H1 (cell line): ENCODE results near the gene CDH2. TPM values are rescaled to one million over a fixed set of nuclear protein-coding genes. Genes with fewer than 3 reads are reported as not detected.

Source experiments
- CTCF ChIA-PET: fragments of 300-600 bp; sonication (Branson Sonifier 250); formaldehyde crosslinking; loops from one replicate; lab custom pipeline; 2021; ENCODE audit not compliant: partially characterized antibody; lab: Charles Lee
- POLR2A ChIA-PET: fragments of 300-600 bp; sonication (Branson Sonifier 250); formaldehyde crosslinking; loops from one replicate; lab custom pipeline; 2021; ENCODE audit warnings: inconsistent platforms; ENCODE audit not compliant: partially characterized antibody; lab: Charles Lee
- DNase-seq, 2 experiments: peaks; one replicate each; pipeline versions ENCODE4 v3.0.0 to v3.0.0-alpha.2; 2010 to 2022; ENCODE audit warnings: low spot score in 2 of 2, low read depth in 1 of 2, mixed read lengths in 1 of 2
- FAIRE-seq: peaks from 2 replicates; lab custom pipeline; 2011; peaks lifted over from hg19 to GRCh38; lab: Jason Lieb, UNC
- H2AFZ ChIP-seq: 2 replicates; pipeline ENCODE4 v1.8.1; 2012; ENCODE audit warnings: low read length, inconsistent platforms
- H2AK5ac ChIP-seq: 2 replicates; pipeline ENCODE4 v1.6.1; 2013; ENCODE audit warnings: low read depth, low read length
- H2BK120ac ChIP-seq: replicated peaks from 2 replicates; pipeline ENCODE3; 2013; ENCODE audit warnings: low read depth, low read length, inconsistent platforms
- H2BK12ac ChIP-seq: 2 replicates; pipeline ENCODE4 v1.6.1; 2013; ENCODE audit warnings: low read depth, low read length
- H2BK15ac ChIP-seq: 2 replicates; pipeline ENCODE4 v1.6.1; 2013; ENCODE audit warnings: low read length
- H2BK20ac ChIP-seq: 2 replicates; pipeline ENCODE4 v1.6.1; 2013; ENCODE audit warnings: low read length
- H2BK5ac ChIP-seq: 2 replicates; pipeline ENCODE4 v1.6.1; 2013; ENCODE audit warnings: low read depth, low read length
- H3K14ac ChIP-seq: 2 replicates; pipeline ENCODE4 v1.6.1; 2013; ENCODE audit warnings: inconsistent platforms; ENCODE audit not compliant: insufficient read length
- H3K18ac ChIP-seq: 2 replicates; pipeline ENCODE4 v1.6.1; 2013; ENCODE audit warnings: low read length; ENCODE audit errors: extremely low read depth
- H3K23ac ChIP-seq: 2 replicates; pipeline ENCODE4 v1.6.1; 2013; ENCODE audit warnings: inconsistent platforms; ENCODE audit not compliant: insufficient read length
- H3K23me2 ChIP-seq: 2 replicates; pipeline ENCODE4 v1.6.1; 2013; ENCODE audit warnings: low read depth, low read length
- H3K27ac ChIP-seq: 2 replicates; pipeline ENCODE4 v1.6.1; 2011; ENCODE audit warnings: low read depth, low read length, inconsistent platforms
- H3K27me3 ChIP-seq, 4 experiments: replicated peaks in 1 of 4; 1 replicate in 1 of 4; 2 replicates in 3 of 4; pipeline versions ENCODE4 v1.6.1 to v1.8.1; 2011 to 2013; ENCODE audit warnings: low read length in 3 of 4, mild to moderate bottlenecking in 3 of 4, inconsistent platforms in 2 of 4, mixed read lengths in 2 of 4, moderate library complexity in 1 of 4; ENCODE audit not compliant: control insufficient read depth in 3 of 4, insufficient read depth in 3 of 4; ENCODE audit errors: extremely low read depth in 1 of 4
- H3K36me3 ChIP-seq, 4 experiments: 2 replicates each; pipeline versions ENCODE4 v1.6.1 to v1.8.1; 2011 to 2013; ENCODE audit warnings: mild to moderate bottlenecking in 4 of 4, low read length in 3 of 4, moderate library complexity in 2 of 4, control low read depth in 1 of 4, inconsistent platforms in 1 of 4; ENCODE audit not compliant: insufficient read depth in 4 of 4, control insufficient read depth in 2 of 4
- H3K4ac ChIP-seq: replicated peaks from 2 replicates; pipeline ENCODE3; 2013; ENCODE audit warnings: low read length, low read depth, mixed read lengths, inconsistent platforms; ENCODE audit not compliant: insufficient read length
- H3K4me1 ChIP-seq, 4 experiments: replicated peaks in 1 of 4; 1 replicate in 1 of 4; 2 replicates in 3 of 4; pipeline versions ENCODE4 v1.6.1 to v1.8.1; 2011 to 2013; ENCODE audit warnings: low read length in 3 of 4, inconsistent platforms in 2 of 4, mixed read lengths in 1 of 4; ENCODE audit not compliant: insufficient read depth in 4 of 4, control insufficient read depth in 3 of 4
- H3K4me2 ChIP-seq, 2 experiments: 2 replicates each; pipeline versions ENCODE4 v1.6.1 to v1.8.1; 2011 to 2013; ENCODE audit warnings: low read depth in 2 of 2, low read length in 2 of 2, control low read depth in 1 of 2, inconsistent platforms in 1 of 2, mild to moderate bottlenecking in 1 of 2; ENCODE audit not compliant: insufficient read depth in 1 of 2
- H3K4me3 ChIP-seq, 4 experiments: fragments of 200-600, 300-600 bp in 1 of 4; sonication (generic), shearing (Covaris generic), sonication (Bioruptor Twin) in 1 of 4; 2 replicates each; pipeline versions ENCODE4 v1.5.1 to v1.8.1; 2011 to 2016; ENCODE audit warnings: low read length in 4 of 4, low read depth in 3 of 4, control low read depth in 2 of 4, inconsistent platforms in 2 of 4, mild to moderate bottlenecking in 2 of 4, mixed read lengths in 1 of 4, moderate library complexity in 1 of 4; ENCODE audit not compliant: insufficient read depth in 2 of 4; ENCODE audit errors: extremely low read depth in 1 of 4
- H3K56ac ChIP-seq: replicated peaks from 2 replicates; pipeline ENCODE3; 2013; ENCODE audit warnings: low read depth, mild to moderate bottlenecking, mixed read lengths, low read length, inconsistent platforms; ENCODE audit not compliant: insufficient read length
- H3K79me1 ChIP-seq: 2 replicates; pipeline ENCODE4 v1.6.1; 2013; ENCODE audit warnings: low read depth, low read length, control low read depth
- H3K79me2 ChIP-seq, 2 experiments: 2 replicates each; pipeline versions ENCODE4 v1.6.1 to v1.8.1; 2012 to 2013; ENCODE audit warnings: low read length in 2 of 2, mild to moderate bottlenecking in 2 of 2, inconsistent platforms in 1 of 2; ENCODE audit not compliant: insufficient read depth in 2 of 2, control insufficient read depth in 1 of 2
- H3K9ac ChIP-seq, 4 experiments: replicated peaks in 1 of 4; 1 replicate in 1 of 4; 2 replicates in 3 of 4; pipeline versions ENCODE4 v1.6.1 to v1.8.1; 2011 to 2013; ENCODE audit warnings: low read depth in 3 of 4, low read length in 3 of 4, control low read depth in 2 of 4, mild to moderate bottlenecking in 2 of 4, moderate library complexity in 2 of 4, inconsistent platforms in 1 of 4; ENCODE audit errors: extremely low read depth in 1 of 4
- H3K9me3 ChIP-seq, 2 experiments: 2 replicates each; pipeline versions ENCODE4 v1.6.1 to v1.8.1; 2012 to 2013; ENCODE audit warnings: mild to moderate bottlenecking in 2 of 2, moderate library complexity in 2 of 2, control low read depth in 1 of 2, inconsistent platforms in 1 of 2, low read depth in 1 of 2, low read length in 1 of 2, mixed read lengths in 1 of 2; ENCODE audit not compliant: insufficient read depth in 2 of 2
- H4K20me1 ChIP-seq, 2 experiments: replicated peaks in 1 of 2; 2 replicates each; pipeline versions ENCODE3 to v1.8.1; 2011 to 2013; ENCODE audit warnings: inconsistent platforms in 2 of 2, low read length in 2 of 2, mild to moderate bottlenecking in 1 of 2; ENCODE audit not compliant: insufficient read depth in 2 of 2, control insufficient read depth in 1 of 2
- H4K5ac ChIP-seq: 2 replicates; pipeline ENCODE4 v1.6.1; 2013; ENCODE audit warnings: low read length, low read depth, mixed read lengths, inconsistent platforms; ENCODE audit not compliant: insufficient read length
- H4K8ac ChIP-seq: 2 replicates; pipeline ENCODE4 v1.8.0; 2013; ENCODE audit warnings: mild to moderate bottlenecking, moderate library complexity, low read length, inconsistent platforms; ENCODE audit not compliant: insufficient read depth; ENCODE audit errors: extremely low read depth
- H4K91ac ChIP-seq: replicated peaks from 2 replicates; pipeline ENCODE3; 2013; ENCODE audit warnings: low read length, mixed read lengths, inconsistent platforms; ENCODE audit not compliant: insufficient read length
- BRCA1 ChIP-seq: IDR thresholded peaks from 2 replicates; pipeline ENCODE4 v1.6.1; 2012; ENCODE audit warnings: low read depth, low read length, improper control_type of control experiment
- CBX8 ChIP-seq: fragments of 300-800, 300-1000 bp; sonication (generic); IDR thresholded peaks from 2 replicates; pipeline ENCODE4 v1.7.1; 2016; ENCODE audit warnings: low read depth, low read length, borderline replicate concordance
- EZH2 ChIP-seq: fragments of 200-600 bp; sonication (generic); IDR thresholded peaks from 2 replicates; pipeline ENCODE4 v1.7.1; 2012; ENCODE audit warnings: low read depth, mild to moderate bottlenecking, moderate library complexity, low read length, inconsistent platforms; ENCODE audit not compliant: severe bottlenecking
- SIX5 ChIP-seq: IDR thresholded peaks from 2 replicates; pipeline ENCODE4 v1.6.1; 2011; ENCODE audit warnings: mild to moderate bottlenecking, low read depth, low read length
- SP2 ChIP-seq: IDR thresholded peaks from 2 replicates; pipeline ENCODE4 v1.6.1; 2012; ENCODE audit warnings: mild to moderate bottlenecking, low read length, inconsistent platforms
- SRF ChIP-seq: IDR thresholded peaks from 2 replicates; pipeline ENCODE4 v1.6.1; 2011; ENCODE audit warnings: mild to moderate bottlenecking, low read depth, low read length, moderate library complexity
- WGBS, 2 experiments: shearing (Covaris generic) in 1 of 2; methylation state at CpG; one replicate each; pipeline versions ENCODE4 v1.1.6 to v1.1.7; 2013 to 2015; ENCODE audit warnings: low lambda C conversion rate in 2 of 2, mixed read lengths in 2 of 2, inconsistent platforms in 1 of 2, low coverage in 1 of 2, missing lambda C conversion rate in 1 of 2; ENCODE audit not compliant: insufficient replicate concordance in 2 of 2, insufficient coverage in 1 of 2, insufficient read length in 1 of 2; ENCODE audit errors: extremely low coverage in 1 of 2, missing lambda C conversion rate in 1 of 2; 5-methylcytosine and 5-hydroxymethylcytosine counted together
- polyA plus RNA-seq, 7 experiments: library from polyadenylated mRNA; depleted of rRNA in 3 of 7; stranded (reverse) in 5 of 7; unstranded in 2 of 7; fragments of >200 nt in 5 of 7; fragments of 200-250 nt in 2 of 7; gene quantifications; 1 replicate in 5 of 7; 2 replicates in 1 of 7; 4 replicates in 1 of 7; pipeline versions ENCODE4 v1.2.1 to v1.2.3, GENCODE V29; 2011 to 2013; ENCODE audit warnings: missing spikeins in 2 of 7, mixed read lengths in 2 of 7
- total RNA-seq: library from RNA; stranded (reverse); fragmentation: NEBNext Ultra II Directional; extraction: Animal tissue kit (Norgen Biotek cat#: 25700); gene quantifications from 2 replicates; pipeline ENCODE4 v1.2.1, GENCODE V29; 2021
- TF ChIP-seq, protein P1 (sequence below): IDR thresholded peaks from 2 replicates; pipeline ENCODE4 v1.6.1; 2012; ENCODE audit warnings: inconsistent platforms

CDH2 gene
- total and polyA plus RNA-seq, 2 of the 8 experiments (the other 6 are each of a cell fraction or from before 2014, with no cell fraction given): 15.0 to 56.5 TPM

DNA sequence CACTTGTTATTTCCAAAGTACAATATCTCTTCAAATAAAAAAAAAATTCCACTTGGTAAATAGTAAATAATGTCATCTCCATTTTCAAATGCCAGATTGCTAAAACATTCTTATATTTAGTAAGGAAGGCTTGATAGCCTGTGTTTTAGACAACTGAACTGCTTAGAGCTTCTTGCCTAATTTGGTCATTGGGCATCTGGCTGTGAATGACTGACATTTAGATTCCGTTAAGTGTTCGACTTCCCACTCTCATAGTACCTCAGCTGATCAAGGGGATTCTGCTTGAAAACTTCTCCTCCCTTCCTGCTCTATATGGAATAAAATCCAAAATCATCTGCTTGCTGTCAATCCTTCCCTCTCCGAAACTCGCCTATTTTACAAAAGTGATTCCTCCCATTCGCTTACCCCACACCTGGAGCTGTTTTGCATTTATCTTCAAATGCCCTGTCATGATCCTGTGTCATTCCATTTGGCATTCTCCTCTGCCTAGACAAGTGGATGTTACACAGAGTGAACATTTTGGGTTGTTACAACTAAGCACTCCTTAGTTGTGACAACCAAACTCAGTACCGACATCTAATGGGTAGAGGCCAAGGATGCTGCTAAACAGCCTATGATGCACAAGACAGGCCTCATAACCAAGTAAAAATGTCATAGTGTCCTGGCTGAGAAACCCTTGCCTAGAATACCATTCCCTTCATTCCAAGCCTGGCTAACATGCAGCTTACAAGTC, 181.0 kb downstream of the CDH2 start:
- no peak overlapping the region for H2AK5ac ChIP-seq
- no peak overlapping the region for H3K18ac ChIP-seq
- TF ChIP-seq, protein P1, sequence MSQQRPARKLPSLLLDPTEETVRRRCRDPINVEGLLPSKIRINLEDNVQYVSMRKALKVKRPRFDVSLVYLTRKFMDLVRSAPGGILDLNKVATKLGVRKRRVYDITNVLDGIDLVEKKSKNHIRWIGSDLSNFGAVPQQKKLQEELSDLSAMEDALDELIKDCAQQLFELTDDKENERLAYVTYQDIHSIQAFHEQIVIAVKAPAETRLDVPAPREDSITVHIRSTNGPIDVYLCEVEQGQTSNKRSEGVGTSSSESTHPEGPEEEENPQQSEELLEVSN: no peak
- TF ChIP-seq BRCA1: no peak
- no peak for TF ChIP-seq SIX5
- TF ChIP-seq EZH2: no peak
- TF ChIP-seq SP2: no peak
- no peak for TF ChIP-seq CBX8
- TF ChIP-seq SRF: 0 out of 2 replicates have a peak, but pooled peaks have one; percentile 34
- TF ChIP-seq, all 59 proteins: peak for 1
- Histone ChIP-seq H3K4me1 (no peaks in the 10 kb centered on the region), H2AFZ (no peak overlapping the region), H3K23ac (no peak overlapping the region), H3K9ac (no peak overlapping the region), H3K79me2 (no peaks in the 10 kb centered on the region), H4K8ac (no peak overlapping the region), H2BK120ac (no peak overlapping the region), H3K79me1 (no peaks in the 10 kb centered on the region), H3K27ac (no peak overlapping the region), H3K14ac (no peak overlapping the region), H3K9me3 (no peaks in the 10 kb centered on the region), H2BK15ac (no peak overlapping the region), H3K4me3 (no peak overlapping the region), H3K36me3 (no peaks in the 10 kb centered on the region; a peak in 1 of 8 replicates), H3K4me2 (no peak overlapping the region), H4K91ac (no peak overlapping the region), H2BK20ac (no peak overlapping the region), H2BK12ac (no peak overlapping the region), H3K23me2 (no peaks in the 10 kb centered on the region; the same call in 1 of the 2 replicates), H4K20me1 (no peaks in the 10 kb centered on the region), H3K27me3 (no peaks in the 10 kb centered on the region), H4K5ac (no peak overlapping the region), H2BK5ac (no peak overlapping the region), H3K4ac (no peak overlapping the region), H3K56ac (no peak overlapping the region)
- WGBS, 2 experiments: 88 to 100% methylated on average over 2 to 6 of the region's 6 CpGs
- POLR2A ChIA-PET: no interaction called here
- FAIRE-seq (no peak), DNase-seq (no peak)
- CTCF ChIA-PET: interaction anchor here (0.6 to 1.6 kb wide), 3 partner anchors 9 to 31 kb away, joined by 3 to 5 read pairs (median 3); no protein-coding TSS in a partner anchor
